HG02571 (cell line): ENCODE measurements around the gene NFS1.
"Not testable (repeated sequence)": the region's sequence is repeated elsewhere in the genome, so short reads cannot be mapped to it uniquely, and the experiment has no call there.

Experiments used
- ATAC-seq: cut with Tn5 transposase; IDR thresholded peaks from one replicate; pipeline ENCODE4 v1.9.1; 2021; ENCODE audit warnings: mild to moderate bottlenecking, moderate library complexity; ENCODE audit not compliant: unreplicated experiment

The NFS1 gene

GRCh38 chr20:35729836-35730582, 30.9 kb upstream of the NFS1 start:
- ATAC-seq = no peak

GRCh38 chr20:35729283-35729807, 30.2 kb upstream of the NFS1 start:
- ATAC-seq = no peak

DNA sequence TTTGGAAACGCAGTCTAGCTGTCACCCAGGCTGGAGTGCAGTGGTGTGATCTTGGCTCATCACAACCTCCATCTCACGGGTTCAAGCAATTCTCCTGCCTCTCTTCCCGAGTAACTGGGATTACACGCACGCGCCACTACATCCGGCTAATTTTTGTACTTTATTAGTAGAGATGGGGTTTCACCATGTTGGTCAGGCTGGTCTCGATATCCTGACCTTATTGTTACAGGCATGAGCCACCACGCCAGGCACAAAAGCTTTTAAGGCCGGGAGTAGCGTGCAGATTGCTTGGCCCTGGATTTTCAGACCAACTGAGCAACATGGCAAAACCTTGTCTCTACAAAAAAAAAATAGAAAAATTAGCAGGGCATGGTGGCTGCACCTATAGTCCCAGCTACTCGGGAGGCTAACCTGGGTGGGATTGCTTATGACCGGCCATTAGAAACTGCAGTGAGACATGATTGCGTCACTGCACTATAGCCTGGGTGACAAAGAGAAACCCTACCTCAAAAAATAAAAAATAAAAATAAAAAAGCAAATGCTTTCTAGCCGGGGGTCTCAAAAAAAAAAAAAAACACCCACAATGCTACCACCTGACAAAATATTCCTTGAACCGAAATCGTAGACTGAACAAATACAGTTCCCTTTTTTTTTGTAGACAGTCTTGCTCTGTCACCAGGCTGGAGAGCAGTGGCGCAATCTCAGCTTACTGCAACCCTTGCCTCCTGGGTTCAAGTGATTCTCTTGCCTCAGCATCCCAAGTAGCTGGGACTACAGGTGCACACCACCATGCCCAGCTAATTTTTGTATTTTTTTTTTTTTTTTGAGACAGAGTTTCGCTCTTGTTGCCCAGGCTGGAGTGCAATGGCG, 27.9 kb upstream of the NFS1 start:
- ATAC-seq = no peak

- no peak for ATAC-seq
These were observed 25.4 kb upstream of the NFS1 start for GRCh38 chr20:35724321-35725230.

GRCh38 chr20:35723652-35724320, 24.6 kb upstream of the NFS1 start:
- not testable (repeated sequence) for ATAC-seq

DNA sequence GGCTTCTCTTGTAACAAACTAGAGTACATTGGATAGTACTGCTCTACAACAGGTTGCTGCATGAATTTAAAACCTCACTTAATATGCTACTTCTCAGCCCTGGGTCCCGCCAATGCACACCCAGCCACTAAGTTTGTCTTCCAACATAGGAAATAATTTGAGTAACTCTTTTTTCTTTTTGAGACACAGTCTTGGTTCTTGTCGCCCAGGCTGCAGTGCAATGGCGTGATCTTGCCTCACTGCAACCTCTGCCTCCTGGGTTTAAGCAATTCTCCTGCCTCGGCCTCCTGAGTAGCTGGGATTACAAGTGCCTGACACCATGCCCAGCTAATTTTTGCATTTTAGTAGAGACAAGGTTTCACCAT, 24.1 kb upstream of the NFS1 start:
- ATAC-seq = not testable (repeated sequence)

- ATAC-seq = no peak
These were observed 22.5 kb upstream of the NFS1 start for GRCh38 chr20:35721621-35722020.

GRCh38 chr20:35721219-35721618, 22.1 kb upstream of the NFS1 start:
- ATAC-seq = no peak

DNA sequence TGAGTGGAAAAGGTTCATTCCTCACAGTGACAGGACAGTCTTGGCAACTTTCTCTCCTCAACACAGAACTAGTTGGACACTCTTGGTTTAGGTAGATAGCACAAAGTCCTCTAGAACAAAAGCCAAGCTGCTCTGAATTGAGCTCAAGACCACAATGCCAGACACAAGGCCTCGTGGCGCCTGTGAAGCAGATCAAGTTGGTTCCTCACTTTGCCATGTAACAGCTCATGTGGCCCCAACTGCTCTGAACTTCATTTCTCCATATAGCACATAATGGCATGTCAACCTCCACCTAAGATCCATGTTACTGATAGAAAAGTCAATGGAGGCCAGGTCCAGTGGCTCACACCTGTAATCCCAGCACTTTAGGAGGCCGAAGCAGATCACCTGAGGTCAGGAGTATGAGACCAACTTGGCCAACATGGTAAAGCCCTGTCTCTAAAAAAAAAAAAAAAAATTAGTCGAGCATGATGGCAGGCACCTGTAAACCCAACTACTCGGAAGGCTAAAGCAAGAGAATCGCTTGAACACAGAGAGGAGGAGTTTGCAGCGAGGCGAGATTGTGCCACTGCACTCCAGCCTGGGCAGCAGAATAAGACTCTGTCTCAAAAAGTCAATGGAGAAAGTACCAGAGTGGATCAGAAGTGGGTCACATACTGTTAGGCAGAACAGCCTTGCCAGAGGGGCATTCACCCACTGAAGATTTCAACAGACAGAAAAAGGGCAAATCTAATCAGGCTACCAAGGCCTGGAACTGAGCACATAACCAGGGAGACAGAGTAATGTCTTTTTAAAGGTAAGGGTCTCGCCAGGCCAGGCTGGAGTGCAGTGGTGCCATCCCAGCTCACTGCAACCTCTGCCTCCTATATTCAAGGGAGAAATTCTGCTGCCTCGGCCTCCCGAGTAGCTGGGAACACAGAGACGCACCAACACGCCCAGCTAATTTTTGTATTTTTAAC, 21.3 kb upstream of the NFS1 start:
- no peak for ATAC-seq

DNA sequence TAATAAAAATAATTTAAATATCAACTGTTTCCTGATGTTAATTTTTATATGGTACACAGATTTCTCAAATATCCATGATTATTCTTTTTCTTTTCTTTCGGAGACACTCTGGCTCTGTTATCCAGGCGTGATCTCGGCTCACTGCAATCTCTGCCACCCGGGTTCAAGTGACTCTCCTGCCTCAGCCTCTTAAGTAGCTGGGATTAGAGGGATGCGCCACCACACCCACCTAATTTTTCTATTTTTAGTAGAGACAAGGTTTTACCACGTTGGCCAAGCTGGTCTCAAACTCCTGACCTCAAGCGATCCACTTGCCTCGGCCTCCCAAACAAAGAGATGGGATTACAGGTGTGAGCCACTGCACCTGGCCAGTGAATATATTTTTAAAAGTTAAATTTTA, 20.6 kb upstream of the NFS1 start:
- ATAC-seq = no peak

- no peak for ATAC-seq
These were observed 20.0 kb upstream of the NFS1 start for GRCh38 chr20:35718972-35719635.

DNA sequence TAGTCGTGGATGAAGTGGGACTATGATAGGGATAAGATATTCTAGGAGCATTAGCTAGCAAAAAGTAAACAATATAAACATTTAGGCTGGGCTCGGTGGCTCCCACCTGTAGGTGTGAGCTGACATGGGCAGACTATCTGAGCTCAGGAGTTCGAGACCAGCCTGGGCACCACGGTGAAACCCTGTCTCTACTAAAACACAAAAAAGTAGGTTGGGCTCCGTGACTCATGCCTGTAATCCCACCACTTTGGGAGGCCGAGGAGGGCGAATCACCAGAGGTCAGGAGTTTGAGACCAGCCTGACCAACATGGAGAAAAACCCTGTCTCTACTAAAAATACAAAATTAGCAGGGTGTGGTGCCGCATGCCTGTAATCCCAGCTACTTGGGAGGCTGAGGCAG, 19.2 kb upstream of the NFS1 start:
- not testable (repeated sequence) for ATAC-seq

DNA sequence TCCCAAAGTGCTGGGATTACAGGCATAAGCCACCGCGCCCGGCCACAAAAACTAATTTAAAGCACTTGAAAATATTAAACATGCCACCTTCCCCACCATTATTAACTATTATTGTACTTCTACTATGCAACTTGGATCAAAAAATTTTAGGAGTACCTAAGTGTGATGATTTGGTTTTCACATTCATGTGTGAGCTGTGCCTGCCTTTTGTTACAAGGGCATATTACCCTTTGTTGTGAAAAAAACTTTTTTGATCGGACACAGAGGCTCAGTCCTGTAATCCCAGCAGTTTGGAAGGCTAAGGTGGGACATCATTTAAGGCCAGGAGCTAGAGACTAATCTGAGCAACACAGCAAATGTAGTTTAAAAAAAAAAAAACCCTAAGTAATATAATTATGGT, 17.2 kb upstream of the NFS1 start:
- no peak for ATAC-seq

GRCh38 chr20:35715652-35716051, 16.5 kb upstream of the NFS1 start:
- ATAC-seq = no peak

DNA sequence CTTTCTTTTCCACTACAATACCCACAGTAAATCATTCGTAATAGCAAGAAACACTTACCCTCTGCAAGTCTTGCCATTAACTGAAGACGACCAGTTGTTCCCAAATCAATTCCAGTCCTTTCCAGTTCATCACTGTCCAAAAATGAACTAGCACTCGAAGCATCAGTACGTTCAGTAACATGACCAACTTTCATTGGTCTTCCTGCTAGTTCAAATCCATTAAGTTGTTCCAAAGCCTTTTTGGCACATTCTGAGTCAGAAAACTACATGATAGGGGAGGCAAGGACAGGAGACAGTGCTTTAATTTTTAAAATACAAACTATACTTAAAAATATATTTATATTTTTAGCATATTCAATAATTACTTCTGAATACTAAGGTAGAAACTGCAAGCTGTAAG, 15.0 kb upstream of the NFS1 start:
- ATAC-seq = no peak

GRCh38 chr20:35713120-35713519, 14.0 kb upstream of the NFS1 start:
- ATAC-seq = not testable (repeated sequence)

DNA sequence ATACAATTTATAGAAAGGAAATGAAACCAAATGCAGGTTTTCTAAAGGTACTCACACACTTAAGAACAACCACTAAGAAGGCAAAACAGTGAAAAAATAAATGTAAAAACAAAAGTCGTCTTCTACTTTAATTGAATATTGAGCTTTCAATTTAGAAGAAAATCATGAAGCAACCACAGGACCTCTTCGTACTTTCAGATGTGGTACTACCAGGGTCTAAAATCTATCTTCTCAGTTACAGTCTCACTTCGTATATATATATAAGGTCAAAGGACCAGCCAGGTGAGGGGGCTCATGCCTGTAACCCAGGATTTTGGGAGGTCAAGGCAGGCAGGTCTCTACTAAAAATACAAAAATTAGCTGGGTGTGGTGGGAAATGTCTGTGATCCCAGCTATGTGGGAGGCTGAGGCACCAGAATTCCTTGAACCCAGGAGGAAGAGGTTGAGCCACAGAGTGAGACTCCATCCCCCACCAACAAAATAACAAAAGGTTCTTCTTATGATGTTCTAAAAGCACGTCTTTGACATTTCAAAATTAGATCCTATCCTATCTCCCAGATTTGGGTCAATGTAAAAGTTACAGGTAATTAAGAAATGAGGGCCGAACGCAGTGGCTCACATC, 12.5 kb upstream of the NFS1 start:
- ATAC-seq = no peak

- ATAC-seq = no peak
These were observed 11.9 kb upstream of the NFS1 start for GRCh38 chr20:35710884-35711587.
